ENCODE data around the gene MYL6B.

GRCh38 chr12:56128670-56129205 is 23.6 kb upstream of the MYL6B start:
- TF ChIP-seq ZNF274 (IDR thresholded peaks at IDR 0.05; ENCODE audit: low read depth, low read length) (no peak), YY1 (IDR thresholded peaks at IDR 0.05; ENCODE audit: insufficient read depth, insufficient read length) (no peak), SUZ12 (IDR thresholded peaks at IDR 0.05; ENCODE audit: extremely low read depth, insufficient read depth, insufficient read length) (no peak)

Measured in NT2/D1 (cell line).